ENCODE results near the gene PGR.

DNA sequence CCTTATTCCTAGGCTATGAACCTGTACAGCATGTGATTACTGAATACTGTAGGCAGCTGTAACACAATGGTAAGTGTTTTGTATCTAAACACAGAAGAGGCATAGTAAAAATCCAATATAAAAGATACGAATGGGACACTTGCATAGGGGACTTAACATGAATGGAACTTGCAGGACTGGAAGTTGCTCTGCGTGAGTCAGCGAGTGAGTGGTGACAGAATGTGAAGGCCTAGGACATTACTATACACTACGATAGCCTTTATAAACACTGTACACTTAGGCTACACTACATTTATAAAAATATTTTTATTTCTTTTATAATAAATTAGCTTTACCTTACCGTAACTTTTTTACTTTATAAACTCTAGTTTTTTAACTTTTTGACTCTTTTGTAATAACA is 81.1 kb downstream of the PGR start:
- TF ChIP-seq, protein P1, sequence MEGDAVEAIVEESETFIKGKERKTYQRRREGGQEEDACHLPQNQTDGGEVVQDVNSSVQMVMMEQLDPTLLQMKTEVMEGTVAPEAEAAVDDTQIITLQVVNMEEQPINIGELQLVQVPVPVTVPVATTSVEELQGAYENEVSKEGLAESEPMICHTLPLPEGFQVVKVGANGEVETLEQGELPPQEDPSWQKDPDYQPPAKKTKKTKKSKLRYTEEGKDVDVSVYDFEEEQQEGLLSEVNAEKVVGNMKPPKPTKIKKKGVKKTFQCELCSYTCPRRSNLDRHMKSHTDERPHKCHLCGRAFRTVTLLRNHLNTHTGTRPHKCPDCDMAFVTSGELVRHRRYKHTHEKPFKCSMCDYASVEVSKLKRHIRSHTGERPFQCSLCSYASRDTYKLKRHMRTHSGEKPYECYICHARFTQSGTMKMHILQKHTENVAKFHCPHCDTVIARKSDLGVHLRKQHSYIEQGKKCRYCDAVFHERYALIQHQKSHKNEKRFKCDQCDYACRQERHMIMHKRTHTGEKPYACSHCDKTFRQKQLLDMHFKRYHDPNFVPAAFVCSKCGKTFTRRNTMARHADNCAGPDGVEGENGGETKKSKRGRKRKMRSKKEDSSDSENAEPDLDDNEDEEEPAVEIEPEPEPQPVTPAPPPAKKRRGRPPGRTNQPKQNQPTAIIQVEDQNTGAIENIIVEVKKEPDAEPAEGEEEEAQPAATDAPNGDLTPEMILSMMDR (IDR thresholded peaks at IDR 0.05), result no peak
- no peak for TF ChIP-seq POLR2A (IDR thresholded peaks at IDR 0.05)

Data from body of pancreas (tissue), 4 donors.